Neural progenitor cell (in vitro differentiated cells): Measurements from ENCODE around the gene CTIF.

ENCODE experiments used
- EZH2phosphoT487 ChIP-seq: fragments of 200-600 bp; sonication (generic); IDR thresholded peaks from 2 replicates; pipeline ENCODE4 v1.6.1; 2017; ENCODE audit warnings: antibody characterized with exemption
- TF ChIP-seq, protein P1 (sequence below): fragments of 200-600 bp; sonication (generic); IDR thresholded peaks from 2 replicates; pipeline ENCODE4 v1.5.1; 2017; ENCODE audit warnings: antibody characterized with exemption, mild to moderate bottlenecking

- TF ChIP-seq EZH2phosphoT487, result no peak
- TF ChIP-seq, protein P1, sequence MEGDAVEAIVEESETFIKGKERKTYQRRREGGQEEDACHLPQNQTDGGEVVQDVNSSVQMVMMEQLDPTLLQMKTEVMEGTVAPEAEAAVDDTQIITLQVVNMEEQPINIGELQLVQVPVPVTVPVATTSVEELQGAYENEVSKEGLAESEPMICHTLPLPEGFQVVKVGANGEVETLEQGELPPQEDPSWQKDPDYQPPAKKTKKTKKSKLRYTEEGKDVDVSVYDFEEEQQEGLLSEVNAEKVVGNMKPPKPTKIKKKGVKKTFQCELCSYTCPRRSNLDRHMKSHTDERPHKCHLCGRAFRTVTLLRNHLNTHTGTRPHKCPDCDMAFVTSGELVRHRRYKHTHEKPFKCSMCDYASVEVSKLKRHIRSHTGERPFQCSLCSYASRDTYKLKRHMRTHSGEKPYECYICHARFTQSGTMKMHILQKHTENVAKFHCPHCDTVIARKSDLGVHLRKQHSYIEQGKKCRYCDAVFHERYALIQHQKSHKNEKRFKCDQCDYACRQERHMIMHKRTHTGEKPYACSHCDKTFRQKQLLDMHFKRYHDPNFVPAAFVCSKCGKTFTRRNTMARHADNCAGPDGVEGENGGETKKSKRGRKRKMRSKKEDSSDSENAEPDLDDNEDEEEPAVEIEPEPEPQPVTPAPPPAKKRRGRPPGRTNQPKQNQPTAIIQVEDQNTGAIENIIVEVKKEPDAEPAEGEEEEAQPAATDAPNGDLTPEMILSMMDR, result no peak
Measured at GRCh38 chr18:48845174-48845573, 306.3 kb downstream of the CTIF start.
